Mucosa of stomach (tissue), 1 donor: ENCODE measurements around the gene CSTF3.

ENCODE experiments used
- H3K27me3 ChIP-seq: one replicate; pipeline ENCODE4 v1.7.0; 2013; ENCODE audit warnings: mild to moderate bottlenecking, low read length; ENCODE audit not compliant: control insufficient read depth, insufficient read depth
- H3K36me3 ChIP-seq: one replicate; pipeline ENCODE4 v1.7.0; 2013; ENCODE audit warnings: low read length; ENCODE audit not compliant: control insufficient read depth, insufficient read depth
- H3K4me1 ChIP-seq: one replicate; pipeline ENCODE4 v1.7.0; 2013; ENCODE audit warnings: mild to moderate bottlenecking, low read length; ENCODE audit not compliant: control insufficient read depth, insufficient read depth
- H3K4me3 ChIP-seq: one replicate; pipeline ENCODE4 v1.7.0; 2013; ENCODE audit warnings: low read length
- H3K9ac ChIP-seq: one replicate; pipeline ENCODE4 v1.7.0; 2013; ENCODE audit warnings: mild to moderate bottlenecking, low read length, moderate library complexity
- H3K9me3 ChIP-seq: one replicate; pipeline ENCODE4 v1.7.0; 2013; ENCODE audit warnings: mild to moderate bottlenecking, low read length, moderate library complexity; ENCODE audit not compliant: control insufficient read depth
- donor health status: Pancreatic carcinoma.

Gene CSTF3

GRCh38 chr11:33161120-33162005 lies at the start of gene CSTF3:
Gene CSTF3, minus strand, starts transcription at chr11:33161480. Its CDS starts 155 bp downstream, at chr11:33161325.
- Histone ChIP-seq H3K9ac (peak within 1 kb of the TSS; percentile 95), H3K4me1 (peaks cover 12% of the 10 kb centered on the region)

GRCh38 chr11:33208150-33208549 lies 46.9 kb upstream of the CSTF3 start:
- no peaks in the 10 kb centered on the region for H3K36me3 ChIP-seq
- no peaks in the 10 kb centered on the region for H3K4me1 ChIP-seq
- H3K4me3 ChIP-seq = no peak overlapping the region
- H3K9ac ChIP-seq = no peak overlapping the region
- H3K27me3 ChIP-seq = no peaks in the 10 kb centered on the region
- no peaks in the 10 kb centered on the region for H3K9me3 ChIP-seq

More at GRCh38 chr11:33161120-33162005, at the start of gene CSTF3:
- no peaks in the 10 kb centered on the region for H3K27me3 ChIP-seq
- H3K9me3 ChIP-seq = no peaks in the 10 kb centered on the region
- peak within 1 kb of the TSS; percentile 81 for H3K4me3 ChIP-seq
- H3K36me3 ChIP-seq = no peaks in the 10 kb centered on the region

- Histone ChIP-seq H3K27me3 (no peaks in the 10 kb centered on the region), H3K9me3 (no peaks in the 10 kb centered on the region), H3K4me3 (no peak overlapping the region), H3K36me3 (no peaks in the 10 kb centered on the region), H3K9ac (no peak overlapping the region), H3K4me1 (no peaks in the 10 kb centered on the region)
Observed at GRCh38 chr11:33207408-33207985, 46.2 kb upstream of the CSTF3 start.

GRCh38 chr11:33197915-33198727 lies 36.8 kb upstream of the CSTF3 start:
- Histone ChIP-seq H3K36me3 (no peaks in the 10 kb centered on the region), H3K4me3 (no peak overlapping the region), H3K9ac (no peak overlapping the region), H3K4me1 (no peaks in the 10 kb centered on the region), H3K27me3 (no peaks in the 10 kb centered on the region), H3K9me3 (no peaks in the 10 kb centered on the region)

- H3K9me3 ChIP-seq = no peaks in the 10 kb centered on the region
- no peaks in the 10 kb centered on the region for H3K4me1 ChIP-seq
- no peak overlapping the region for H3K9ac ChIP-seq
- no peaks in the 10 kb centered on the region for H3K36me3 ChIP-seq
- H3K27me3 ChIP-seq = no peaks in the 10 kb centered on the region
- no peak overlapping the region for H3K4me3 ChIP-seq
Observed at GRCh38 chr11:33195462-33196173, 34.3 kb upstream of the CSTF3 start.

- H3K9ac ChIP-seq = no peak overlapping the region
- no peaks in the 10 kb centered on the region for H3K4me1 ChIP-seq
Observed at GRCh38 chr11:33194455-33194854, 33.2 kb upstream of the CSTF3 start.

GRCh38 chr11:33191467-33191866 lies 30.2 kb upstream of the CSTF3 start:
- Histone ChIP-seq H3K4me3 (no peak overlapping the region), H3K4me1 (no peaks in the 10 kb centered on the region), H3K9me3 (no peaks in the 10 kb centered on the region), H3K36me3 (no peaks in the 10 kb centered on the region), H3K27me3 (no peaks in the 10 kb centered on the region), H3K9ac (no peak overlapping the region)

More at GRCh38 chr11:33194455-33194854, 33.2 kb upstream of the CSTF3 start:
- Histone ChIP-seq H3K27me3 (no peaks in the 10 kb centered on the region), H3K4me3 (no peak overlapping the region), H3K36me3 (no peaks in the 10 kb centered on the region), H3K9me3 (no peaks in the 10 kb centered on the region)

- no peak overlapping the region for H3K9ac ChIP-seq
- H3K9me3 ChIP-seq = no peaks in the 10 kb centered on the region
- H3K4me3 ChIP-seq = no peak overlapping the region
- no peaks in the 10 kb centered on the region for H3K27me3 ChIP-seq
- H3K36me3 ChIP-seq = no peaks in the 10 kb centered on the region
- peaks cover 3% of the 10 kb centered on the region for H3K4me1 ChIP-seq
Observed at GRCh38 chr11:33187998-33188722, 26.9 kb upstream of the CSTF3 start.

- no peaks in the 10 kb centered on the region for H3K9me3 ChIP-seq
- no peak overlapping the region for H3K4me3 ChIP-seq
- H3K36me3 ChIP-seq = no peaks in the 10 kb centered on the region
- no peaks in the 10 kb centered on the region for H3K27me3 ChIP-seq
- no peak overlapping the region for H3K9ac ChIP-seq
- peaks cover 23% of the 10 kb centered on the region for H3K4me1 ChIP-seq
Observed at GRCh38 chr11:33185756-33186155, 24.5 kb upstream of the CSTF3 start.

GRCh38 chr11:33182246-33182878 lies 21.1 kb upstream of the CSTF3 start:
- H3K4me3 ChIP-seq = no peak overlapping the region
- H3K27me3 ChIP-seq = no peaks in the 10 kb centered on the region
- no peaks in the 10 kb centered on the region for H3K9me3 ChIP-seq
- no peaks in the 10 kb centered on the region for H3K36me3 ChIP-seq
- H3K4me1 ChIP-seq = peaks cover 23% of the 10 kb centered on the region
- H3K9ac ChIP-seq = no peak overlapping the region

- H3K27me3 ChIP-seq = no peaks in the 10 kb centered on the region
- no peaks in the 10 kb centered on the region for H3K36me3 ChIP-seq
- no peak overlapping the region for H3K4me3 ChIP-seq
- no peaks in the 10 kb centered on the region for H3K9me3 ChIP-seq
- peaks cover 23% of the 10 kb centered on the region for H3K4me1 ChIP-seq
- H3K9ac ChIP-seq = no peak overlapping the region
Observed at GRCh38 chr11:33179348-33179803, 18.1 kb upstream of the CSTF3 start.
